ENCODE results near the gene PDCL2.
"Not testable (repeated sequence)": the region's sequence is repeated elsewhere in the genome, so short reads cannot be mapped to it uniquely, and the experiment has no call there.

PDCL2 gene

DNA sequence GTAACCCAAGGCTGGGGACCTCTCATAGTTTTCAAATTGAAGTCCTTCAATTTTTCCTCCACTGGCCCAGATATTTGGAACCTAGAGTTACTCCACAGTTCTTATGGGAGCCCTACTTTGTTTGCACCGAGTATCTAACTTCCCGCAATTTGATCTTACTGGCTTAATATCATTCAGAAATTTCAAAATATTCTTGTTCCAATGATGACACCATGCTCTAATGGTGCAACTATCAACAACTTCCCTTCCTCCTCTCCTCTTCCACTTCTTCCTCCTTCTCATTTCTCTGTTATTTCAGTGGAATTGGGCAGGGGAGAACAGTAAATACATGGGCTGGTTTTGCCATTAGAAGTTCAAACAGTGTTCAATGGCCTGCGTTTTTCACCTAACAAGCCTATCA is 20.2 kb downstream of the PDCL2 start:
- DNase-seq (ENCODE audit: low read depth), result no peak
- TF ChIP-seq, protein P1, sequence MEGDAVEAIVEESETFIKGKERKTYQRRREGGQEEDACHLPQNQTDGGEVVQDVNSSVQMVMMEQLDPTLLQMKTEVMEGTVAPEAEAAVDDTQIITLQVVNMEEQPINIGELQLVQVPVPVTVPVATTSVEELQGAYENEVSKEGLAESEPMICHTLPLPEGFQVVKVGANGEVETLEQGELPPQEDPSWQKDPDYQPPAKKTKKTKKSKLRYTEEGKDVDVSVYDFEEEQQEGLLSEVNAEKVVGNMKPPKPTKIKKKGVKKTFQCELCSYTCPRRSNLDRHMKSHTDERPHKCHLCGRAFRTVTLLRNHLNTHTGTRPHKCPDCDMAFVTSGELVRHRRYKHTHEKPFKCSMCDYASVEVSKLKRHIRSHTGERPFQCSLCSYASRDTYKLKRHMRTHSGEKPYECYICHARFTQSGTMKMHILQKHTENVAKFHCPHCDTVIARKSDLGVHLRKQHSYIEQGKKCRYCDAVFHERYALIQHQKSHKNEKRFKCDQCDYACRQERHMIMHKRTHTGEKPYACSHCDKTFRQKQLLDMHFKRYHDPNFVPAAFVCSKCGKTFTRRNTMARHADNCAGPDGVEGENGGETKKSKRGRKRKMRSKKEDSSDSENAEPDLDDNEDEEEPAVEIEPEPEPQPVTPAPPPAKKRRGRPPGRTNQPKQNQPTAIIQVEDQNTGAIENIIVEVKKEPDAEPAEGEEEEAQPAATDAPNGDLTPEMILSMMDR (conservative IDR thresholded peaks at IDR 0.05; ENCODE audit: control insufficient read depth, insufficient read depth, low read depth, low read length), result no peak
- no peak overlapping the region for H3K4me3 ChIP-seq (ENCODE audit: control insufficient read depth, low read depth, low read length)

DNA sequence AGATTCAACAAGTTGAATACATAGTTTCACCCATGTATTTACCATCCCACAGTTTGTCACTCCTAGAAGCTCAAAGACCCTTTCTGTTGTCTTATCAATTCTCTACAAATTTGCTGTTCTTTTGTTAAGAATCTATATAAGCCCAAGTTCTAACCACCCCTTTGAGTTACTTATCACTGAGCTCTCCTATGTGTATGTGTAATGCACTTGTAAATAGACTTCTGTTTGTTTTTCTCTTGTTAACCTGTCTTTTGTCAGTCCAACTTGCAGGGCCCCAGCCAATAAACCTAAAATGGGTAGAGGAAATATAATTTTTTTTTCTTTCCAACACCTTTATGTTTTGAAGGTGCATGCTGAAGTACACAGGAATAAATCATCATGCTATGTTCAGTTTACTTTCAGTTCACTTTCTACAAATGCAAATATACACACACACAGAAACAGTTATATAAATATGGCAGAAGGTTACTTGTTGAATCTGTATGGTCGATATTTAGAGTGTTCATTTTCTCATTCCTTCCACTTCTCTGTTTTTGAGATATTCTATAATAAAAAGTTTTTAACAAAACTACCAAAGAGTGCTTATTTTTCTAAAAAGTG is 23.0 kb downstream of the PDCL2 start:
- TF ChIP-seq, protein P1 (conservative IDR thresholded peaks at IDR 0.05; ENCODE audit: control insufficient read depth, insufficient read depth, low read depth, low read length), result no peak
- DNase-seq (ENCODE audit: low read depth), result no peak
- no peak overlapping the region for H3K4me3 ChIP-seq (ENCODE audit: control insufficient read depth, low read depth, low read length)

DNA sequence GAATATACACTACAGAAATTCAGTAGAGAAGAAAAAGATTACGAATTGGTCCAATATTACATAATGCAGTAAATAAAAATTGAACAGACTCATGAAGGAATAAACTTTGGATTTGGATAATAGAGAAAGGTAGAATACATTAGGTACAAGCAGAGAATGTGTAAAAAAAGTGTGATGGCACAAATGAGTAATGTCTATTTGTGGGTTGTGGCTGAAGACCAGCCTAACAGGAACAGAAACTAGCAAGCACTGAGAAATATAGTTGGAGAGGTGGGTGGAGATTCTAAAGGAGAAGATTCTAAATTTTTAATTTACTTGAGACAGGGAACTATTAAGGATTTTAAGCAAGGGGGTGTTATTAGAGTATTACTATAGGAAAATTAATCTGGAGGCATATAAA is 30.2 kb downstream of the PDCL2 start:
- H3K4me3 ChIP-seq (ENCODE audit: control insufficient read depth, low read depth, low read length), result no peak overlapping the region
- DNase-seq (ENCODE audit: low read depth), result no peak
- TF ChIP-seq, protein P1 (conservative IDR thresholded peaks at IDR 0.05; ENCODE audit: control insufficient read depth, insufficient read depth, low read depth, low read length), result no peak

DNA sequence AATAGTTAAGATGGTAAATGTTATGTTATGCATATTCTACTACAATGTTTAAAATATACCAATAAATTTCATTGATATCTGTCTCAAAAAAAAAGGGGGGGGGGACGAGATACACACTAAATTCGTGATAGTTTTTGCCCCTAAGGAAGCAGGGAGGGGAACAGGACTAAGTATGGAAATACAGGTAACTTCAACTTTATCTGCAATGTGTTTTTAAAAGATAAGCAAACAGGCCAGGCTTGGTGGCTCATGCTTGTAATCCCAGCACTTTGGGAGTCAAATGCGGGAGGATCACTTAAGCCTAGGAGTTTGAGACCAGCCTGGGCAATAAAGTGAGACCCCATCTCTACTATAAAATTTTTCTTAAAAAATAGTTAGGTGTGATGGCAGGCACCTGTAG is 31.9 kb downstream of the PDCL2 start:
- TF ChIP-seq, protein P1 (conservative IDR thresholded peaks at IDR 0.05; ENCODE audit: control insufficient read depth, insufficient read depth, low read depth, low read length), result no peak
- no peak overlapping the region for H3K4me3 ChIP-seq (ENCODE audit: control insufficient read depth, low read depth, low read length)
- no peak for DNase-seq (ENCODE audit: low read depth)

DNA sequence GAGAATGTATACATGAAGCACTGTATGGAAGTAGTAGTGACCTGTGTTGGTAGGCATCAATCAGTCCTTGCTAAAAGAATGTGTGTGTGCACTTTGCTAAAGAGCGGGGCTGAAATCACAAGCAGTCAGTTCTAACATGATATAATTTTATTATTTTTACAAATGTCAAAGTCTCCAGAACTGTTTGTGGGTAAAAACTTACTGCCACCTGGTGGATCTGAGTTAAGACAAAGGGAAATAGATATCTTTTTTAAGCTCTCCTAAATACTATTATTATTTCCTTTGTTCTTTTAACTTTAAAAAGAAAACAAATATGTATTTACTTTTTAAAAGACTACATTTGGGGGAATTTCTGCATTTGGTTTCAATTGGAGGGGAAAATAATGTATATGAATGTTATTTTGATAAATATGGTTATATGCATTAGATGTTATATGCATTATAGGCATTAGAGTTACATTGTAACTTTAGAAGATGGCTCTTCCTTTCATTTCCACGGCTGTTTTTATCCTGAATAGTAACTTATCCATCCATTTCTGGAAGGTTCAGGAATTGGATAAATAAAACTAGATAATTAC is 37.5 kb downstream of the PDCL2 start:
- DNase-seq (ENCODE audit: low read depth), result peak; percentile 74
- TF ChIP-seq, protein P1 (conservative IDR thresholded peaks at IDR 0.05; ENCODE audit: control insufficient read depth, insufficient read depth, low read depth, low read length), result peak; percentile 62
- no peak overlapping the region for H3K4me3 ChIP-seq (ENCODE audit: control insufficient read depth, low read depth, low read length)

DNA sequence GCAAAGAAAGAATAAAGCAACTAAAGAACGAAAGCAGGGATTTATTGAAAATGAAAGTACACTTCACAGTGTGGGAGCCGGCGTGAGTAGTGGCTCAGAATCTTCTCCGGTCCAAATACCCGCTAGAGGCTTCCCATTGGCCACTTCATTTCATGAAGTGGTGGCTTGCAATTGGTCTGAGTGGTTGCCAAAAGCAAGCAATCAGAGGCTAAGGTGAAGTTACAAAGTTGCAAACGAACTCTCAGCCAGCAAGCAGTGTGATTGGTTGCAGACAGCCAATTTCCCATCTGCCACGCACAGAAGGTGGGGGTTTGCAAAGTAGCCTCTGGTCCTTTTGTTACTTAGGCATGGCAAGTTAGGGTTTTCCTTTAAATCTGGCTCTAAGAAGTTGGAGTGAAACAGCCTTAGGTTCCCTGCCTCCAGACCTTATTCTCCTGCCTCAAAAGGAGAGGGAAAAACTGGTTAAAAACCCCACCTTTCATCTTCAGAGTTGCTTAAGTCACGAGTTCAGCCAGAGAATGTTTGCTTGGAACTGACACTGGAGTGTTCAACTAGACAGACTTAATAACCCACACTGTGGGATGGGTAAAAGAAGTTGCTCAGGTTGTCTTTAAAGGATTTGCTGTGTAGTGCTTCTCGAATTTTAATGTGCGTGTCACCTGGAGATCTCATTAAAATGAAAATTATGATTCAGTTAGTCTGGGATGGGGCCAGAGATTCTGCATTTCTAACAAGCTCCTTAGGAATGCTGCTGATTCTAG is 38.4 kb downstream of the PDCL2 start:
- peak overlapping the region; percentile 42 for H3K4me3 ChIP-seq (ENCODE audit: control insufficient read depth, low read depth, low read length)
- TF ChIP-seq, protein P1 (conservative IDR thresholded peaks at IDR 0.05; ENCODE audit: control insufficient read depth, insufficient read depth, low read depth, low read length), result no peak
- DNase-seq (ENCODE audit: low read depth), result peak; percentile 90

DNA sequence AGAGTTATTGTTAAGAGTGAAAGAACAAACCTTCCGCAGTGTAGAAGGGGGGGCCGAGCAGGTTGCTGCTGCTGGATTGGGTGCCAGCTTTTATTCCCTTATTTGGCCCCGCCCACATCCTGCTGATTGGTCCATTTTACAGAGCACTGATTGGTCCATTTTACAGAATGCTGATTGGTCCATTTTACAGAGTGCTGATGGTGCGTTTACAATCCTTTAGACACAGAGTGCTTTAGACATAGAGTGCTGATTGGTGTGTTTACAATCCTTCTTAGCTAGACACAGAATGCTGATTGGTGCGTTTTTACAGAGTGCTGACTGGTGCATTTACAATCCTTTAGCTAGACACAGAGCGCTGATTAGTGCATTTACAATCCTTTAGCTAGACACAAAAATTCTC is 40.1 kb downstream of the PDCL2 start:
- not testable (repeated sequence) for H3K4me3 ChIP-seq (ENCODE audit: control insufficient read depth, low read depth, low read length); DNase-seq (ENCODE audit: low read depth)
